ENCODE results near the gene DNAL1.

DNA sequence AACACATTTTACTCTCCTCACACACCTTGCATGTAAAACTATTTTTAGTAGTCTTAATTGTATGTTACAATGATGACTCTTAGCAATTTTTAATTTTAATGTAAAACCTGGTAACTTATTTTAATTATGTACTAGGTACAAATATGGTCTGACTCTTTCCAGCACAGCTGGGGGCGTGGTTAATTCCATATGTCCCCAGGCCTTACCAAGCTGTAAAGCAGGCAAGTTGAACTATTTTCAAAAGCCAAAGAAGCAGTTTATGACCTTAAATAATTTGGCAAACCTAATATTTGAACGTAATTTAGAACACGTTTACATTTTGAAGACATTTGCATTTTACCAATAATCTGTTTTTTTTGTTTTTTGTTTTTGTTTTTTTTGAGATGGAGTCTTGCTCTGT is 41.8 kb upstream of the DNAL1 start:
- TF ChIP-seq POLR2AphosphoS5 (IDR thresholded peaks at IDR 0.05) (no peak), POLR2A (IDR thresholded peaks at IDR 0.05) (no peak)
- TF ChIP-seq, protein P1, sequence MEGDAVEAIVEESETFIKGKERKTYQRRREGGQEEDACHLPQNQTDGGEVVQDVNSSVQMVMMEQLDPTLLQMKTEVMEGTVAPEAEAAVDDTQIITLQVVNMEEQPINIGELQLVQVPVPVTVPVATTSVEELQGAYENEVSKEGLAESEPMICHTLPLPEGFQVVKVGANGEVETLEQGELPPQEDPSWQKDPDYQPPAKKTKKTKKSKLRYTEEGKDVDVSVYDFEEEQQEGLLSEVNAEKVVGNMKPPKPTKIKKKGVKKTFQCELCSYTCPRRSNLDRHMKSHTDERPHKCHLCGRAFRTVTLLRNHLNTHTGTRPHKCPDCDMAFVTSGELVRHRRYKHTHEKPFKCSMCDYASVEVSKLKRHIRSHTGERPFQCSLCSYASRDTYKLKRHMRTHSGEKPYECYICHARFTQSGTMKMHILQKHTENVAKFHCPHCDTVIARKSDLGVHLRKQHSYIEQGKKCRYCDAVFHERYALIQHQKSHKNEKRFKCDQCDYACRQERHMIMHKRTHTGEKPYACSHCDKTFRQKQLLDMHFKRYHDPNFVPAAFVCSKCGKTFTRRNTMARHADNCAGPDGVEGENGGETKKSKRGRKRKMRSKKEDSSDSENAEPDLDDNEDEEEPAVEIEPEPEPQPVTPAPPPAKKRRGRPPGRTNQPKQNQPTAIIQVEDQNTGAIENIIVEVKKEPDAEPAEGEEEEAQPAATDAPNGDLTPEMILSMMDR (IDR thresholded peaks at IDR 0.05), result no peak

Measured in prostate gland (tissue), 2 donors.